ENCODE data around the gene CALHM2. TPM values are rescaled to one million over a fixed set of nuclear protein-coding genes. Genes with fewer than 3 reads are reported as not detected.

The CALHM2 gene
- total and polyA plus RNA-seq, 2 of the 13 experiments (the other 11 are each of a cell fraction or from before 2014, with no cell fraction given) = 0.15 TPM; not detected in 1

DNA sequence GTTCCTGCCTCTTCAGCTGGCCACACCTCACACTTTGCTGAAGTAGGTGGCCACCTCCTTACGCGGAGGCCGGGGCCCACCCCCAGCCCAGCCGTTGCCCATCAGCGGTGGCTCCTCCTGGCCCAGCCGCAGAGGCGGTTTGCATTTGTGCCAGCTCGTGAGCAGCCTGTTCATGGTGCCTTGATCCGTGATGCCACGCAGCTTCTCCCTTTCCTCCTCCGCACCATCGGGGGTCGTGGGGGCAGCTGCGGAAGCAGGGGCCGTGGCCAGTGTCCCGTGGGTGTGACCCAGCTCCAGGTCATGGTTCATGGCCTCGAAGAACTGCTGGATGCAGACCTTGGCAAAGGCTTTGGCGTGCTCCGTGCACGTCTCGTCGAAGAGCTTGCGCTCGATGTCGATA lies 3.1 kb upstream of the CALHM2 start:
- ATAC-seq (no peak), FAIRE-seq (no peak), DNase-seq (ENCODE audit: low spot score) (no peak)
- no peak overlapping the region for H2AFZ ChIP-seq (ENCODE audit: low read length)
- no peak overlapping the region for H3K27ac ChIP-seq (ENCODE audit: extremely low read length, insufficient read depth, low read length)
- H3K4me2 ChIP-seq (ENCODE audit: low read depth, low read length) = no peak overlapping the region
- H3K4me3 ChIP-seq (replicated peaks in 1 of 3; ENCODE audit: insufficient read depth in 1 of 3, low read depth in 2 of 3, low read length in 3 of 3) = no peak overlapping the region
- H3K36me3 ChIP-seq (replicated peaks in 1 of 2; ENCODE audit: control insufficient read depth in 1 of 2, insufficient read depth in 2 of 2, low read length in 2 of 2) = no peaks in the 10 kb centered on the region
- H3K79me2 ChIP-seq (ENCODE audit: insufficient read depth, low read length) = no peaks in the 10 kb centered on the region
- peaks cover 30% of the 10 kb centered on the region for H3K4me1 ChIP-seq (ENCODE audit: insufficient read depth, low read length)
- H3K9me3 ChIP-seq (ENCODE audit: low read length) = no peaks in the 10 kb centered on the region
- ChIA-PET POLR2A (no interaction called here), CTCF (ENCODE audit: low intra/inter-chr PET ratio, low total read pairs) (no interaction called here)
- no peak overlapping the region for H3K9ac ChIP-seq (ENCODE audit: insufficient read depth, low read depth, low read length)
- peaks cover 3 to 38% of the 10 kb centered on the region in 2 experiments for H3K27me3 ChIP-seq (ENCODE audit: control insufficient read depth in 1 of 2, insufficient read depth in 2 of 2, low read length in 2 of 2)
- TF ChIP-seq ARHGAP35 (CRISPR knock-in tag; IDR thresholded peaks at IDR 0.05; ENCODE audit: borderline replicate concordance) (no peak), ZNF101 (CRISPR knock-in tag; IDR thresholded peaks at IDR 0.05; ENCODE audit: borderline replicate concordance, low read depth) (no peak), ZNF746 (CRISPR knock-in tag; IDR thresholded peaks at IDR 0.05) (no peak), ZNF205 (CRISPR knock-in tag; IDR thresholded peaks at IDR 0.05) (no peak), MED1 (CRISPR knock-in tag; IDR thresholded peaks at IDR 0.05) (no peak), HNF4G (IDR thresholded peaks at IDR 0.05; ENCODE audit: borderline replicate concordance, low read depth, low read length) (no peak), HNF4G (CRISPR knock-in tag; IDR thresholded peaks at IDR 0.05; ENCODE audit: borderline replicate concordance, low read depth) (no peak), NCOA5 (CRISPR knock-in tag; IDR thresholded peaks at IDR 0.05) (no peak), JARID2 (CRISPR knock-in tag; IDR thresholded peaks at IDR 0.05; ENCODE audit: insufficient replicate concordance) (no peak), ZNF629 (CRISPR knock-in tag; conservative IDR thresholded peaks at IDR 0.05) (no peak), ZBTB8A (CRISPR knock-in tag; IDR thresholded peaks at IDR 0.05; ENCODE audit: borderline replicate concordance, low read depth) (no peak), TCF7L2 (IDR thresholded peaks at IDR 0.05; ENCODE audit: low read depth, low read length) (no peak), YY1 (IDR thresholded peaks at IDR 0.05; ENCODE audit: insufficient read depth, insufficient replicate concordance, low read depth, low read length) (no peak), ZFP91 (CRISPR knock-in tag; IDR thresholded peaks at IDR 0.05; ENCODE audit: borderline replicate concordance) (no peak), RXRB (CRISPR knock-in tag; IDR thresholded peaks at IDR 0.05; ENCODE audit: borderline replicate concordance) (no peak), FOXC1 (CRISPR knock-in tag; IDR thresholded peaks at IDR 0.05; ENCODE audit: borderline replicate concordance) (no peak)
- TF ChIP-seq, protein P1, sequence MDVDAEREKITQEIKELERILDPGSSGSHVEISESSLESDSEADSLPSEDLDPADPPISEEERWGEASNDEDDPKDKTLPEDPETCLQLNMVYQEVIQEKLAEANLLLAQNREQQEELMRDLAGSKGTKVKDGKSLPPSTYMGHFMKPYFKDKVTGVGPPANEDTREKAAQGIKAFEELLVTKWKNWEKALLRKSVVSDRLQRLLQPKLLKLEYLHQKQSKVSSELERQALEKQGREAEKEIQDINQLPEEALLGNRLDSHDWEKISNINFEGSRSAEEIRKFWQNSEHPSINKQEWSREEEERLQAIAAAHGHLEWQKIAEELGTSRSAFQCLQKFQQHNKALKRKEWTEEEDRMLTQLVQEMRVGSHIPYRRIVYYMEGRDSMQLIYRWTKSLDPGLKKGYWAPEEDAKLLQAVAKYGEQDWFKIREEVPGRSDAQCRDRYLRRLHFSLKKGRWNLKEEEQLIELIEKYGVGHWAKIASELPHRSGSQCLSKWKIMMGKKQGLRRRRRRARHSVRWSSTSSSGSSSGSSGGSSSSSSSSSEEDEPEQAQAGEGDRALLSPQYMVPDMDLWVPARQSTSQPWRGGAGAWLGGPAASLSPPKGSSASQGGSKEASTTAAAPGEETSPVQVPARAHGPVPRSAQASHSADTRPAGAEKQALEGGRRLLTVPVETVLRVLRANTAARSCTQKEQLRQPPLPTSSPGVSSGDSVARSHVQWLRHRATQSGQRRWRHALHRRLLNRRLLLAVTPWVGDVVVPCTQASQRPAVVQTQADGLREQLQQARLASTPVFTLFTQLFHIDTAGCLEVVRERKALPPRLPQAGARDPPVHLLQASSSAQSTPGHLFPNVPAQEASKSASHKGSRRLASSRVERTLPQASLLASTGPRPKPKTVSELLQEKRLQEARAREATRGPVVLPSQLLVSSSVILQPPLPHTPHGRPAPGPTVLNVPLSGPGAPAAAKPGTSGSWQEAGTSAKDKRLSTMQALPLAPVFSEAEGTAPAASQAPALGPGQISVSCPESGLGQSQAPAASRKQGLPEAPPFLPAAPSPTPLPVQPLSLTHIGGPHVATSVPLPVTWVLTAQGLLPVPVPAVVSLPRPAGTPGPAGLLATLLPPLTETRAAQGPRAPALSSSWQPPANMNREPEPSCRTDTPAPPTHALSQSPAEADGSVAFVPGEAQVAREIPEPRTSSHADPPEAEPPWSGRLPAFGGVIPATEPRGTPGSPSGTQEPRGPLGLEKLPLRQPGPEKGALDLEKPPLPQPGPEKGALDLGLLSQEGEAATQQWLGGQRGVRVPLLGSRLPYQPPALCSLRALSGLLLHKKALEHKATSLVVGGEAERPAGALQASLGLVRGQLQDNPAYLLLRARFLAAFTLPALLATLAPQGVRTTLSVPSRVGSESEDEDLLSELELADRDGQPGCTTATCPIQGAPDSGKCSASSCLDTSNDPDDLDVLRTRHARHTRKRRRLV (CRISPR knock-in tag; IDR thresholded peaks at IDR 0.05) = no peak
- TF ChIP-seq, protein P2, sequence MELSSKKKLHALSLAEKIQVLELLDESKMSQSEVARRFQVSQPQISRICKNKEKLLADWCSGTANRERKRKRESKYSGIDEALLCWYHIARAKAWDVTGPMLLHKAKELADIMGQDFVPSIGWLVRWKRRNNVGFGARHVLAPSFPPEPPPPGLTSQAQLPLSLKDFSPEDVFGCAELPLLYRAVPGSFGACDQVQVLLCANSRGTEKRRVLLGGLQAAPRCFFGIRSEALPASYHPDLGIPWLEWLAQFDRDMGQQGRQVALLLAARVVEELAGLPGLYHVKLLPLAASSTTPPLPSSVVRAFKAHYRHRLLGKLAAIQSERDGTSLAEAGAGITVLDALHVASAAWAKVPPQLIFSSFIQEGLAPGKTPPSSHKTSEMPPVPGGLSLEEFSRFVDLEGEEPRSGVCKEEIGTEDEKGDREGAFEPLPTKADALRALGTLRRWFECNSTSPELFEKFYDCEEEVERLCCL (CRISPR knock-in tag; IDR thresholded peaks at IDR 0.05; ENCODE audit: borderline replicate concordance) = no peak
- no TSS peak for BruUV-seq (replicated peaks)
- in situ Hi-C loops (cut with HindIII; ENCODE audit: extremely low pct_ligation_motif_present, low pct_unique_long_range_greater_than_20kb) = no loop called here
- intact Hi-C loops (cut with micrococcal nuclease; ENCODE audit: unreplicated experiment) = no loop called here
- H4K20me1 ChIP-seq (ENCODE audit: insufficient read depth, low read length) = no peaks in the 10 kb centered on the region
- 78% methylated on average over 17 of the region's 25 CpGs for WGBS (ENCODE audit: low lambda C conversion rate)
